ENCODE data around the gene TGFA. TPM values are rescaled to one million over a fixed set of nuclear protein-coding genes. Genes with fewer than 3 reads are reported as not detected.

The TGFA gene
- polyA plus RNA-seq, 2 of the 4 experiments (the other 2 are of a cell fraction), result 3.5 to 5.3 TPM

- CTCF ChIA-PET, result interaction anchor here (1.3 kb wide), 1 partner anchor 25 kb away, joined by 3 read pairs; no protein-coding TSS in a partner anchor
- DNase-seq (ENCODE audit: low read depth in 1 of 2, low spot score in 1 of 2) (no peak), FAIRE-seq (no peak), ATAC-seq (no peak)
- POLR2A ChIA-PET, result no interaction called here
- Histone ChIP-seq H3K9me3 (no peaks in the 10 kb centered on the region), H3K27ac (no peak overlapping the region), H3K4me3 (no peak overlapping the region), H3K4me1 (no peaks in the 10 kb centered on the region), H3K4me2 (no peak overlapping the region)
- no peak for TF ChIP-seq RAD21 (conservative IDR thresholded peaks at IDR 0.05 in 1 of 2, IDR thresholded peaks at IDR 0.05 in 1 of 2)
- TF ChIP-seq KDM1A (IDR thresholded peaks at IDR 0.05; ENCODE audit: low read depth), result no peak
- TF ChIP-seq HMGXB4 (CRISPR knock-in tag; IDR thresholded peaks at IDR 0.05; ENCODE audit: borderline replicate concordance), result no peak
- no peak for TF ChIP-seq FOSL2 (IDR thresholded peaks at IDR 0.05)
- TF ChIP-seq FOSL2 (CRISPR knock-in tag; IDR thresholded peaks at IDR 0.05), result no peak
- no peak for TF ChIP-seq MYC (IDR thresholded peaks at IDR 0.05; ENCODE audit: borderline replicate concordance, low read length)
- TF ChIP-seq ZFP36 (IDR thresholded peaks at IDR 0.05; ENCODE audit: borderline replicate concordance, partially characterized antibody), result no peak
- no peak for TF ChIP-seq REST (IDR thresholded peaks at IDR 0.05)
Measured at GRCh38 chr2:70561893-70562292, 8.3 kb upstream of the TGFA start.

- H3K9me3 ChIP-seq, result no peaks in the 10 kb centered on the region
- no peak overlapping the region for H3K27ac ChIP-seq
- TF ChIP-seq KDM5A (IDR thresholded peaks at IDR 0.05) (no peak), USF2 (IDR thresholded peaks at IDR 0.05) (peak; percentile 39; the same call in 1 of the 2 replicates)
- POLR2A ChIA-PET, result no interaction called here
- ATAC-seq, result no peak
- no peak overlapping the region for H3K4me3 ChIP-seq
- no peak overlapping the region for H3K4me2 ChIP-seq
- WGBS (ENCODE audit: missing lambda C conversion rate), result 68% methylated on average over 2 of the region's 2 CpGs
- H3K4me1 ChIP-seq, result no peaks in the 10 kb centered on the region
- no peak for DNase-seq (ENCODE audit: low read depth in 1 of 2, low spot score in 1 of 2)
- no peak for FAIRE-seq
- CTCF ChIA-PET, result interaction anchor here (1.3 to 2.2 kb wide), 4 partner anchors 23 to 219 kb away, joined by 3 to 8 read pairs (median 3); no protein-coding TSS in a partner anchor
Measured at GRCh38 chr2:70560442-70560841, 6.8 kb upstream of the TGFA start.

GRCh38 chr2:70560040-70560439 lies 6.4 kb upstream of the TGFA start:
- WGBS (ENCODE audit: missing lambda C conversion rate), result 34% methylated on average over 2 of the region's 2 CpGs
- no peak overlapping the region for H3K27ac ChIP-seq
- no peak for DNase-seq (ENCODE audit: low read depth in 1 of 2, low spot score in 1 of 2)
- TF ChIP-seq NFE2L2 (conservative IDR thresholded peaks at IDR 0.05; ENCODE audit: low read length) (no peak), ESRRA (IDR thresholded peaks at IDR 0.05; ENCODE audit: borderline replicate concordance, low read length) (no peak), MAFK (IDR thresholded peaks at IDR 0.05; ENCODE audit: partially characterized antibody) (no peak)
- no peak for ATAC-seq
- POLR2A ChIA-PET, result no interaction called here
- no peak overlapping the region for H3K4me3 ChIP-seq
- no peaks in the 10 kb centered on the region for H3K9me3 ChIP-seq
- CTCF ChIA-PET, result interaction anchor here (1.5 to 3.9 kb wide), 4 partner anchors 23 to 219 kb away, joined by 3 to 28 read pairs (median 6); no protein-coding TSS in a partner anchor
- no peak overlapping the region for H3K4me2 ChIP-seq
- no peak for FAIRE-seq
- no peaks in the 10 kb centered on the region for H3K4me1 ChIP-seq
